ENCODE results near the gene PXYLP1. TPM values are rescaled to one million over a fixed set of nuclear protein-coding genes. Genes with fewer than 3 reads are reported as not detected.
A peak's percentile ranks its signal among the peaks of the same experiment; 100 is the strongest.

The PXYLP1 gene
- total RNA-seq, 1 donor from 2014 or later = 30.9 TPM

GRCh38 chr3:141302364-141303141, 70.9 kb downstream of the PXYLP1 start:
- H3K4me1 Mint-ChIP-seq = peaks cover 4% of the 10 kb centered on the region
- peaks cover 4% of the 10 kb centered on the region for H3K9me3 Mint-ChIP-seq
- no peak for TF ChIP-seq CTCF (conservative IDR thresholded peaks at IDR 0.05)
- DNase-seq (ENCODE audit: low read depth, low spot score) = no peak
- no peaks in the 10 kb centered on the region for H3K27me3 Mint-ChIP-seq (ENCODE audit: low read depth)
- H3K36me3 Mint-ChIP-seq (ENCODE audit: low read depth) = peaks cover 23% of the 10 kb centered on the region
- no peak overlapping the region for H3K4me3 Mint-ChIP-seq
- H3K27ac Mint-ChIP-seq (ENCODE audit: unreplicated experiment) = peak overlapping the region; percentile 62

GRCh38 chr3:141303481-141304223, 72.0 kb downstream of the PXYLP1 start:
- Mint-ChIP-seq H3K36me3 (ENCODE audit: low read depth) (peaks cover 16% of the 10 kb centered on the region), H3K4me1 (peaks cover 4% of the 10 kb centered on the region), H3K4me3 (no peak overlapping the region), H3K27ac (ENCODE audit: unreplicated experiment) (no peak overlapping the region), H3K9me3 (peaks cover 3% of the 10 kb centered on the region), H3K27me3 (ENCODE audit: low read depth) (no peaks in the 10 kb centered on the region)
- peak; percentile 71 for DNase-seq (ENCODE audit: low read depth, low spot score)
- peak; percentile 93 for TF ChIP-seq CTCF (conservative IDR thresholded peaks at IDR 0.05)

- H3K27ac Mint-ChIP-seq (ENCODE audit: unreplicated experiment) = no peak overlapping the region
- H3K4me3 Mint-ChIP-seq = no peak overlapping the region
- peak; percentile 15 for TF ChIP-seq CTCF (conservative IDR thresholded peaks at IDR 0.05)
- peaks cover 5% of the 10 kb centered on the region for H3K4me1 Mint-ChIP-seq
- DNase-seq (ENCODE audit: low read depth, low spot score) = no peak
- H3K27me3 Mint-ChIP-seq (ENCODE audit: low read depth) = no peaks in the 10 kb centered on the region
- peaks cover 4% of the 10 kb centered on the region for H3K36me3 Mint-ChIP-seq (ENCODE audit: low read depth)
- no peaks in the 10 kb centered on the region for H3K9me3 Mint-ChIP-seq
Observed at GRCh38 chr3:141305436-141305835, 73.8 kb downstream of the PXYLP1 start.

- Mint-ChIP-seq H3K4me1 (peaks cover 14% of the 10 kb centered on the region), H3K27ac (ENCODE audit: unreplicated experiment) (no peak overlapping the region), H3K4me3 (no peak overlapping the region), H3K9me3 (no peaks in the 10 kb centered on the region), H3K27me3 (ENCODE audit: low read depth) (no peaks in the 10 kb centered on the region), H3K36me3 (ENCODE audit: low read depth) (peaks cover 3% of the 10 kb centered on the region)
- TF ChIP-seq CTCF (conservative IDR thresholded peaks at IDR 0.05) = no peak
- no peak for DNase-seq (ENCODE audit: low read depth, low spot score)
Observed at GRCh38 chr3:141306276-141306675, 74.7 kb downstream of the PXYLP1 start.

GRCh38 chr3:141306922-141307321, 75.3 kb downstream of the PXYLP1 start:
- no peak for DNase-seq (ENCODE audit: low read depth, low spot score)
- peaks cover 20% of the 10 kb centered on the region for H3K4me1 Mint-ChIP-seq
- H3K27ac Mint-ChIP-seq (ENCODE audit: unreplicated experiment) = no peak overlapping the region
- no peaks in the 10 kb centered on the region for H3K36me3 Mint-ChIP-seq (ENCODE audit: low read depth)
- TF ChIP-seq CTCF (conservative IDR thresholded peaks at IDR 0.05) = no peak
- H3K27me3 Mint-ChIP-seq (ENCODE audit: low read depth) = no peaks in the 10 kb centered on the region
- no peak overlapping the region for H3K4me3 Mint-ChIP-seq
- no peaks in the 10 kb centered on the region for H3K9me3 Mint-ChIP-seq

Measured in neural crest cell (in vitro differentiated cells).